Activated CD4-positive, alpha-beta memory T cell treated with anti-CD3 and anti-CD28 coated beads for 36 hours (primary cell): ENCODE data around the gene ZDHHC14. TPM values are rescaled to one million over a fixed set of nuclear protein-coding genes. Genes with fewer than 3 reads are reported as not detected.

ENCODE experiments used
- CTCF ChIA-PET: fragments of 350-600 bp; sonication (Branson Sonifier 250); formaldehyde crosslinking; loops from one replicate; lab custom pipeline; 2021; ENCODE audit warnings: antibody characterized with exemption, inconsistent platforms; lab: Charles Lee
- POLR2A ChIA-PET: fragments of 350-600 bp; sonication (Branson Sonifier 250); formaldehyde crosslinking; loops from one replicate; lab custom pipeline; 2021; ENCODE audit warnings: antibody characterized with exemption; lab: Charles Lee
- DNase-seq: peaks from one replicate; pipeline ENCODE4 v3.0.0-alpha.2; 2020
- H3K27ac Mint-ChIP-seq: one replicate; pipeline ENCODE4 v1.8.0; 2021; ENCODE audit warnings: mixed read lengths
- H3K27me3 Mint-ChIP-seq: one replicate; pipeline ENCODE4 v1.8.0; 2021; ENCODE audit warnings: mixed read lengths
- H3K36me3 Mint-ChIP-seq: one replicate; pipeline ENCODE4 v1.8.0; 2021; ENCODE audit warnings: mixed read lengths
- H3K4me1 Mint-ChIP-seq: one replicate; pipeline ENCODE4 v1.8.0; 2021; ENCODE audit warnings: low read depth, mixed read lengths
- H3K4me3 Mint-ChIP-seq: one replicate; pipeline ENCODE4 v1.8.0; 2021; ENCODE audit warnings: mild to moderate bottlenecking, mixed read lengths
- H3K9me3 Mint-ChIP-seq: one replicate; pipeline ENCODE4 v1.8.0; 2021; ENCODE audit warnings: mixed read lengths
- intact Hi-C: fragments of 100-400 bp; cut with micrococcal nuclease; formaldehyde crosslinking; loops from one replicate; pipeline ENCODE4 v1.15.1; 2023
- total RNA-seq, 2 experiments: library from RNA; stranded (reverse); gene quantifications; one replicate each; pipeline ENCODE4 v1.2.3, GENCODE V29; 2021

Gene ZDHHC14
- total RNA-seq, 2 experiments from 2014 or later, result 1.4 to 2.0 TPM

DNA sequence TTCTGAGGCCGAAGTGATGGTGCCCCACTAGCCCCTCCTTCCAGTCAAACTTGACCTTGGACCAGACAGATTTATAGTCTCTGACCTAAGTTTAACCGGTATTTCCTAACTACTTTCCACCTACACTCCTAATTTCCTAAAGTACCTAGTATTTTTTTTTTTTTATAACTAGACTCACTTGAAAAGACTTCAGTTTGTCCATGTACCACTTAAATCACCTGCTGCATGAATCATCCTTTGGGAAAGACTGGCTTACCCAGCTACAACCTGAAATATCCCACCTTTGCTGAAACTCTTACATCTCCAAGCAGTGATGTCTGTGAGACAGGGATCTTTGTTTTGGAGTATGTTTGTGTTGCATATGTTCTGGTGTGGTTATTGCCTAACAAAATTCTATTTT lies 71.1 kb downstream of the ZDHHC14 start:
- no peaks in the 10 kb centered on the region for H3K36me3 Mint-ChIP-seq
- H3K9me3 Mint-ChIP-seq, result no peaks in the 10 kb centered on the region
- CTCF ChIA-PET, result no interaction called here

DNA sequence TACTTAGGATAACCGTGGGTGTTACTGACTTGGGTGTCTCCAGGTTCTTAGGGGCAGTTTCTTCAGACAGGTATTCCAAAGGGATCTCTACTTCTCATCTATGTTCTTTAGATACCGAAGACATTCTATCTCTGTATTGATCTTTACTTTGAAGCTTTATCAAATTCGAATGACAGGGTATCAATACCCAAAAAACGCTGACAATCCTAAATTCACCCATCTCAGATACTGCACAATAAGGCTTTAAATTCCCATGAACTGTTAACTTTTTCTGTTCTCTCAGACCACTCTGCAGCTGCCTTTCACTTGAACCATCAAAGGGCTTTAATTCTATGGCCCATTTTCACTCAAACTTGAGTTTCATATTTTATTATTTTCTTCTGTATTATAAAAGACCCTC lies 72.1 kb downstream of the ZDHHC14 start:
- CTCF ChIA-PET, result no interaction called here

More for the DNA sequence above, 71.1 kb downstream of the ZDHHC14 start:
- DNase-seq, result no peak
- POLR2A ChIA-PET, result interaction anchor here (1.3 kb wide), 1 partner anchor 14 kb away, joined by 3 read pairs; no protein-coding TSS in a partner anchor
- H3K4me1 Mint-ChIP-seq, result peaks cover 9% of the 10 kb centered on the region
- intact Hi-C loops, result no loop called here
- no peak overlapping the region for H3K27ac Mint-ChIP-seq
- H3K4me3 Mint-ChIP-seq, result no peak overlapping the region
- H3K27me3 Mint-ChIP-seq, result no peaks in the 10 kb centered on the region

DNA sequence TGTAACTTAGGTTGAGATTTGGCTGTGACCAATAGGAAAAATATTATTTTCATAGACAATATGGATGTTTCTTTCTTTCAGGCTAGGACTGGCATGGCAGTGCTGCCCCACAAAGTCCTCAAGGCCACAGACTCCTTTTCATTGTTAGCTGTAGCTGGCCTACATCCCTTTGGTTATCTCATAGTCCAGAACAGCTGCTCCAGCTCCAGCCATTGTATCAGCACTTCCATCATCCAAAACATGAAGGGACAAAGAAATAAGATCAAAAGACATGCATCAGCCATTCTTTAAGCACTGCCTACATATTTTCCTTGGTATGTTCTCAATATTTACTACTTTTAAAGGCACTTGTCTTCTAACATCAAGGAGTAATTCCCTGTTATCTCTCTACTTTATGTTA lies 73.0 kb downstream of the ZDHHC14 start:
- no peak for DNase-seq
- intact Hi-C loops, result no loop called here
- CTCF ChIA-PET, result no interaction called here
- POLR2A ChIA-PET, result no interaction called here
- H3K9me3 Mint-ChIP-seq, result no peaks in the 10 kb centered on the region
- no peak overlapping the region for H3K27ac Mint-ChIP-seq
- H3K4me3 Mint-ChIP-seq, result no peak overlapping the region
- peaks cover 12% of the 10 kb centered on the region for H3K4me1 Mint-ChIP-seq
- H3K27me3 Mint-ChIP-seq, result peaks cover 3% of the 10 kb centered on the region
- no peaks in the 10 kb centered on the region for H3K36me3 Mint-ChIP-seq

More for the DNA sequence above, 72.1 kb downstream of the ZDHHC14 start:
- Mint-ChIP-seq H3K27ac (no peak overlapping the region), H3K36me3 (no peaks in the 10 kb centered on the region), H3K4me1 (peaks cover 11% of the 10 kb centered on the region), H3K27me3 (peaks cover 3% of the 10 kb centered on the region), H3K4me3 (no peak overlapping the region), H3K9me3 (no peaks in the 10 kb centered on the region)
- POLR2A ChIA-PET, result interaction anchor here (1.3 kb wide), 1 partner anchor 13 kb away, joined by 3 read pairs; no protein-coding TSS in a partner anchor
- DNase-seq, result no peak
- intact Hi-C loops, result no loop called here

DNA sequence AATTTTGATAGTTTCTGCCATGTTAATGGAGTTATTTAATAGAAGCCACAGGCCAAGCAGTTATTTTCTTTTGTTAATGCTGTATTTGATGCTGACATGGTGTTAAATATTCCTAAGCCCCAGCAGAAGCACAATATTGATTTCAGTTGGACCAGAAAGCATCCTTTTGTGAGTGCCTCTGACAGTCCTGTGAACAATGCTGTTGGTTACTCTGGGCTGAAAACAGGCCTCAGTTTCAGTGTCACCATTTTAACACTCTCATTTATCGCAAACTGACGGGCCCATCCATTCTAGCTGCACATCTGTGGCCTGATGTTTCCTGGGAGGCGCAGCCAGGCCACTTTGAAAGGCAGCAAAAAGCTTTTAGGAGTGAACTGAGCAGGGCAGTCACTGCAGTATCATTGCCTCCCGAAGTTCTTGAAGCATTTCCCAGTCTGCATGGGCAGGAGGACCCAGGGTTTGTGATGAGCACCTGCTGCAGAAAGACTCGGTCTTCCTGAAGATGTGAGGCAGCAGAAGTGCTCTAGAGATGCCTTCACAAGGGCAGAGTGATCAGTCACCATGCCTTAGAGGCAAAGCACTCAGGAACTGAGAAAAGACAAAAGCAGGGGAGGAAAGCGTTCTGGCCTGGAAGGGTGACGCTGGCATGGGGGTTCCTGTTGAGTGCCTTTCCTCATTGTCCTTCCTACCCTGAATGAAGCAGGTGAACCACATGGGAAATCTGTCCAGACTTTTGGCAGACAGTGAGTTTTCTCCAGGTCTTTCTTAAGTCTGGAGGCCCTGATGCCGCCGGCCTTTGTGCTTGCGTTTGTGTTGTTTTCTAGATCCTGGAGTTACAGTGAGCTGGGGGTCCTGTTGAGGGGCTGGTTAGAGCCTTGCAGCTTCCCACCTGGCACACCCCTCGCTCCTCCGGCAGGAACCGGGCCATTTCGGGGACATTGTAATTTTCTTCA lies 74.0 kb downstream of the ZDHHC14 start:
- POLR2A ChIA-PET, result no interaction called here
- H3K9me3 Mint-ChIP-seq, result no peaks in the 10 kb centered on the region
- no peak overlapping the region for H3K4me3 Mint-ChIP-seq
- CTCF ChIA-PET, result no interaction called here
- H3K36me3 Mint-ChIP-seq, result no peaks in the 10 kb centered on the region
- intact Hi-C loops, result no loop called here
- H3K27ac Mint-ChIP-seq, result no peak overlapping the region
- H3K27me3 Mint-ChIP-seq, result peaks cover 3% of the 10 kb centered on the region
- peaks cover 19% of the 10 kb centered on the region for H3K4me1 Mint-ChIP-seq
- no peak for DNase-seq

DNA sequence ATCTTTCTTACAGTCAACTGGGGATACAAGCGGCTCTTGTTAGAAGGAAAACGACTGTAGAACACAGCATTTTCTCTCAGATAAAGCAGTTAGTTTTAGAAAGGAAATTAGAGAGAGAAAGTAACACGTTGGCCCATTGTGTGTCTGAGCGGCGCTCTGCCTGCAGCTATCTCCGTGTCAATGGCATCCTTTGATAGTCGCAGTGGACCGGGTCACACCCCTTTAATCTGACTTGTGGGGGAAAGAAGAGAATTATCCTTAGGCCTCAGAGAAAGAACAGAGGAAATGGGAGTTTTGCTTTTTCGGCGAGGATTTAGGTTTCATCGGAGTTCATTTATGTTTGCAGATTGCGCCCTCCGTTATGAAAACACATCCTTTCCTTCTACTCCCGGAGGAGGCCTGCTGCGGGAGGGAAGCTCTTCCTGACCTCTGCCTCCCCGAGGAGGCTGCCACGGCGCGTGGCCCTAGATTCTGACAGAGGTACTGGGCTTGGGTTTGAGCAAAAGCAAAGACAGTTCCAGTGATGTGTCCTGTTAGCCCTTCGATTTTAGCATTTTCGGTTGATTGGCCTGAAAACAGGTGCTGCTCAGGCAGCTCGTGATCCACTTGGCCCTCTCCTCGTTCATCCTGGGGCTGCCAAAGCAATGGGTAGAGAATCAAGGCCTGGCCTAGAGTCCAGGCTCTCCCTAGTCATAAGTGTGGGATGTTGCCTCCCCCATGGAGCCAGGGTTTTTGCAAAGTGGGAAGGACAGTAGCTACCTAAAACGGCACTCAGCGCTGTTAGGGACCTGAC lies 74.9 kb downstream of the ZDHHC14 start:
- no peak for DNase-seq

DNA sequence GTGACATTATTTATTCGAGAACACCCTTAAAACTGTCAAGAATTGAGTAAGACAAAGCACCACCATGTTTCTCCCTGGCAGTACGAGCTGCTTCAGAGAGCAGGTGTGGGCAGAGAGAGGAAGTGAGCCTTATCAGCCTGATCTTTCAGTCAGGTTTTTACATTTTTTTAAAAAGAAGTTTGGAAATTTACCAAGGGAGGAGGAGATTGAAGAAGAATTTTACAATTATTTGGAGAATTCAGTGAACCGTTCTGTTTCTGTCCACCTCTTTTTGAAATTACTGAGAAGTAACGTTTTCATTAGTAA lies 75.5 kb downstream of the ZDHHC14 start:
- Mint-ChIP-seq H3K4me3 (no peak overlapping the region), H3K9me3 (no peaks in the 10 kb centered on the region), H3K36me3 (no peaks in the 10 kb centered on the region), H3K4me1 (peaks cover 30% of the 10 kb centered on the region), H3K27ac (no peak overlapping the region), H3K27me3 (peaks cover 5% of the 10 kb centered on the region)
- CTCF ChIA-PET, result no interaction called here
- peak; percentile 46 for DNase-seq
- intact Hi-C loops, result no loop called here
- POLR2A ChIA-PET, result no interaction called here

More for the DNA sequence above, 74.9 kb downstream of the ZDHHC14 start:
- H3K27ac Mint-ChIP-seq, result peak overlapping the region; percentile 42
- ChIA-PET CTCF (no interaction called here), POLR2A (interaction anchor here (0.6 kb wide), 1 partner anchor 1198 kb away, joined by 5 read pairs; no protein-coding TSS in a partner anchor)
- H3K36me3 Mint-ChIP-seq, result no peaks in the 10 kb centered on the region
- peaks cover 5% of the 10 kb centered on the region for H3K27me3 Mint-ChIP-seq
- H3K9me3 Mint-ChIP-seq, result no peaks in the 10 kb centered on the region
- no peak overlapping the region for H3K4me3 Mint-ChIP-seq
- H3K4me1 Mint-ChIP-seq, result peaks cover 26% of the 10 kb centered on the region
- intact Hi-C loops, result no loop called here

DNA sequence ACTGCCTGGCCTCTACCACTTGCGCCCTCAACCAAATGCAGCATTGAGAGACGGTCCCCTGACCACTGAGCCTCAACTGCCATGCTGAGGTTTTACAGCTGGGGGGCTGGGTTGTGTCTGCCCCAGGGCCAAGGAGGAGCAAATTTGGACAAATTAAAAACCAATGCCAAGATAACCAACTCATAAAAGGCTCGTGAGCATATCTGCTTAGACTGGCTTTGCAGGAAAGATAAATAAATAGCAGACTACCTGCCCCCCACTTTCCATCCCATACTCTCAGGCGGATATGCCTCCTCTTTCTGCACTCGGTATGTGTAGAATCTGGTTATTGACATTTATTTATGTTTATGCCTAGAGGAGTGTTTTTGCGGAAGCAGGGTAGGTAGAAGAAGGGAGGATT lies 76.8 kb downstream of the ZDHHC14 start:
- Mint-ChIP-seq H3K4me1 (peaks cover 30% of the 10 kb centered on the region), H3K36me3 (no peaks in the 10 kb centered on the region), H3K9me3 (no peaks in the 10 kb centered on the region), H3K27ac (no peak overlapping the region), H3K27me3 (peaks cover 5% of the 10 kb centered on the region), H3K4me3 (no peak overlapping the region)
- ChIA-PET POLR2A (no interaction called here), CTCF (no interaction called here)
- no peak for DNase-seq
- intact Hi-C loops, result no loop called here

DNA sequence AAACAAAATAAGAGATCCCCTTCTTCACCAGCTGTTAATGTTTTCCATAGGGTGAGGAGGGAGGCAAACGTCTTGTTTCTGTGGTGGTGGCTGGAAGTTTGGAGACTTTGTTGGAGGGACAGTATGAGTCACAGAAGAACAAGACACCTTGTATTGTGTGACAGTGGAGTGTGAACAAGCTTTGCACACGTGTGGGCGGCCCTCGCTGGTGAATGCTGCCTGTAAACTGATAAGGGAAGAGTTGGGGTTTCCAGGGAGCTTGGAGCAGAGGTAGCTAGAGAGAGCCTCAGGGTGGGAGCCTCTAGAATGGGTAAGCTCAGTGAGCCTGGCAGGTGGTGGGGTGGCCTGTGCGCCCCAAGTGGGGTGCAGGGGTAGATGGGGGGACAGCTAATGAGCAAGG lies 78.3 kb downstream of the ZDHHC14 start:
- Mint-ChIP-seq H3K27ac (no peak overlapping the region), H3K27me3 (peaks cover 7% of the 10 kb centered on the region), H3K36me3 (no peaks in the 10 kb centered on the region), H3K4me1 (peaks cover 31% of the 10 kb centered on the region), H3K9me3 (no peaks in the 10 kb centered on the region), H3K4me3 (peak overlapping the region; percentile 5)
- ChIA-PET POLR2A (interaction anchor here (0.9 to 1.3 kb wide), 3 partner anchors 30 to 136 kb away, joined by 3 to 5 read pairs (median 4); partner anchors contain the start of gene TMEM242), CTCF (interaction anchor here (0.7 to 1.5 kb wide), 4 partner anchors 11 to 208 kb away, joined by 3 to 6 read pairs (median 4); no protein-coding TSS in a partner anchor)
- intact Hi-C loops, result no loop called here
- DNase-seq, result peak; percentile 64

DNA sequence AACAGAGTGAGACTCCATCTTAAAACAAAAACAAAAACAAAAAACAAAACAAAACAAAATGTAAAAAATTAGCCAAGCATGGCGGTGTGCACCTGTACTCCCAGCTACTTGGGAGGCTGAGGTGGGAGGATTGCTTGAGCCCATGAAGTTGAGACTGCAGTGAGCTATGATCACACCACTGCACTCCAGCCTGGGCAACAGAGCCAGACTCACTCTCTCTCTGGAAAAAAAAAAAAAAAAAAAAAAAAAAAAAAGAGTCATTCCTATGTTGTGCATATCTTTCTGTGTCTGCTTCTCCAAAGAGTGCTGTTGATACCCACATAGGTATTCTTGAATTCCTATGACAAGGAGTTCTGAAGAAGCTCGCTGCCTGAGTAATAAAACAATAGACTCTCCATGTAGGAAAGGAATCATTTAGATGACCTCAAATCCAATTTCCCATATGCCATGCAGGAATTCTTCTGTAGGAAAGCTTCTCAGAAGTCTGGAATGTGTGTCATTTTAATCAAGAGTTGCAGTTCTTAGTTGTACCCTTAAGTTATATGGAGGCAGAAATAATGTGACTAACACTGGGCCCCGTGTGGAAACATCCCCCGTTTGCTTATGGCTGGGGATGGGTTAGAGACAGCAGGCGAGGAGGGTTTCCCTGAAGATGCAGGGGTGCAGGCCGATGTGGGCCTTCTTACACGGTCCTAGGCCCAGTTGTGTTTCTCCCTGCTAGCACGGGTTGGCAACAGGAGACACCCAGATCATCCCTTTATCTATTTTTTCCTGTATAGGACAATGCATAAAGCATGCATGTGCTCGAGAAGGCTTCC lies 79.4 kb downstream of the ZDHHC14 start:
- Mint-ChIP-seq H3K4me3 (no peak overlapping the region), H3K4me1 (peaks cover 40% of the 10 kb centered on the region), H3K27ac (peak overlapping the region; percentile 75)

DNA sequence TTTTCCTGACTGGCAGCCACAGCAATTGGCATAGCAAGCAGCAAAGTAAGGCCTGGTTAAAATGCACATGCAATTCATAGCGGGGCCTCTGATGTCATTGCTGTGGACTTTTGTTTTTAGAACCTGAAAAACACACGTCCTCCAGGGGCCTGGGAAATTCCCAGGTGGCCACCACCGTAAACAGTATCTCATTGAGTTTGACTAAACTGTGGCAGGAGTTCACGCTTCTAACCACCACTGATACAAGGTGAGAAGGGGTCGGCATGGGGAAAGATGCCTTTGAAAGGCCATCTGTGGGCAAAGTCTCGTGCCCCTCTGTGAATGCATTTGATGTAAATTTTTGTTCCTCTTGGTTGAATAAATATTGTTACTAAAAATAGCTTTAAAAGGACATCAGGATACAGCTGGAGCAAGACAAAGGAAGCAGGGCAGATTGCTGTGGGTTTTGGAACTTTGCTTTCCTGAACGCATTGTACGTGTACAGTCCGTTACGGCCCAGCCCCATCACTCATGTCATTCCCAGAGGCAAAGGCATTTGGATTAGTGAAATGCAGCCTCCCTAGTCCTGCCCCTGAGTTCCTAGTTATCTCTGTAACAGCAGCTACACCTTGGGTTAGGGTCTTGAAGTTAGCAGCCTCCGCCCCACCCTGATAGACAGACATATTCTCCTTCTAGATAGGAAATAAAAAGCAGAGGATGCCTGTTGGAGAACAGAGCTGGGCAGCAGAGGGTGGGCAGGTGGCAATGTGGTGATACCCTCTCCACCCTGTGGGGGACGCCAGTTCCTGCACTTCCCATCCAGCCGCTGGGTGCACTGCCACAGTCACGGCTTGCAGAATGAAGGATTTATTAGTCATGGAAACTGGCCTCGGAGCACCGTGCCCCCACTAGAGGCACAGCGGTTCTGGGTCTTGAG lies 80.3 kb downstream of the ZDHHC14 start:
- intact Hi-C loops, result loop anchor here (1.0 to 10.0 kb wide), 6 partner anchors 18 to 304 kb away; partner anchors contain the start of genes TMEM242 and ZDHHC14
- DNase-seq, result peak; percentile 89
- Mint-ChIP-seq H3K9me3 (no peaks in the 10 kb centered on the region), H3K4me3 (no peak overlapping the region), H3K27me3 (peaks cover 7% of the 10 kb centered on the region), H3K27ac (peak overlapping the region; percentile 75), H3K36me3 (no peaks in the 10 kb centered on the region), H3K4me1 (peaks cover 40% of the 10 kb centered on the region)
- ChIA-PET POLR2A (interaction anchor here (1.7 kb wide), 1 partner anchor 32 kb away, joined by 6 read pairs; no protein-coding TSS in a partner anchor), CTCF (interaction anchor here (1.1 to 1.5 kb wide), 2 partner anchors 32 to 207 kb away, joined by 6 read pairs; no protein-coding TSS in a partner anchor)

More for the DNA sequence above, 79.4 kb downstream of the ZDHHC14 start:
- no peak for DNase-seq
- Mint-ChIP-seq H3K36me3 (no peaks in the 10 kb centered on the region), H3K9me3 (no peaks in the 10 kb centered on the region), H3K27me3 (peaks cover 7% of the 10 kb centered on the region)
- intact Hi-C loops, result loop anchor here (2.0 to 10.0 kb wide), 3 partner anchors 80 to 304 kb away; partner anchors contain the start of genes TMEM242 and ZDHHC14
- CTCF ChIA-PET, result interaction anchor here (1.0 to 1.5 kb wide), 3 partner anchors 32 to 206 kb away, joined by 3 to 6 read pairs (median 5); no protein-coding TSS in a partner anchor
- POLR2A ChIA-PET, result interaction anchor here (1.3 kb wide), 1 partner anchor 31 kb away, joined by 5 read pairs; no protein-coding TSS in a partner anchor
